NCI-H82 treated with DMSO at 0.1 percent for 48 hours (cell line): Measurements from ENCODE around the gene FAM9C.

Source experiments
- DNase-seq: peaks from one replicate; lab custom pipeline; 2025; ENCODE audit not compliant: unreplicated experiment; lab: John Stamatoyannopoulos, UW

FAM9C gene

GRCh38 chrX:12986164-12986779 is 58.1 kb downstream of the FAM9C start:
- DNase-seq = no peak
